Esophagus muscularis mucosa (tissue), 4 donors: ENCODE data around the gene INO80E. TPM values are rescaled to one million over a fixed set of nuclear protein-coding genes. Genes with fewer than 3 reads are reported as not detected.
A peak's percentile ranks its signal among the peaks of the same experiment; 100 is the strongest.

Experiments used
- DNase-seq: peaks from one replicate; pipeline ENCODE4 v3.0.0-alpha.2; 2017; ENCODE audit errors: extremely low spot score
- H3K27ac ChIP-seq, 4 donors: fragments of 200-600 bp; sonication (generic); replicated peaks in 1 of 4; 1 replicate in 3 of 4; 2 replicates in 1 of 4; pipeline ENCODE4 v1.5.1; 2016 to 2019; ENCODE audit warnings: mild to moderate bottlenecking in 1 of 4
- H3K27me3 ChIP-seq, 4 donors: fragments of 200-600 bp; sonication (generic); one replicate each; pipeline versions ENCODE4 v1.5.1 to v1.6.0; 2016 to 2019
- H3K36me3 ChIP-seq, 4 donors: fragments of 200-600 bp; sonication (generic); one replicate each; pipeline ENCODE4 v1.5.1; 2016 to 2019
- H3K4me1 ChIP-seq, 4 donors: fragments of 200-600 bp; sonication (generic); one replicate each; pipeline ENCODE4 v1.5.1; 2016 to 2019
- H3K4me3 ChIP-seq, 4 donors: fragments of 200-600 bp; sonication (generic); 1 replicate in 2 of 4; 2 replicates in 2 of 4; pipeline ENCODE4 v1.5.1; 2016 to 2019; ENCODE audit warnings: mild to moderate bottlenecking in 4 of 4, moderate library complexity in 1 of 4
- H3K9me3 ChIP-seq, 4 donors: fragments of 200-600 bp; sonication (generic); 1 replicate in 3 of 4; 2 replicates in 1 of 4; pipeline ENCODE4 v1.5.1; 2016 to 2019
- EP300 ChIP-seq: sonication (generic); formaldehyde crosslinking; IDR thresholded peaks from one replicate; pipeline ENCODE4 v1.6.1; 2017; ENCODE audit warnings: antibody characterized with exemption
- POLR2A ChIP-seq: fragments of 450-650 bp; IDR thresholded peaks from one replicate; pipeline ENCODE4 v1.6.1; 2017; ENCODE audit warnings: antibody characterized with exemption, moderate library complexity, mild to moderate bottlenecking, low read depth
- POLR2AphosphoS5 ChIP-seq, 2 donors: sonication (generic); formaldehyde crosslinking; IDR thresholded peaks; one replicate each; pipeline ENCODE4 v1.6.1; 2017; ENCODE audit warnings: antibody characterized with exemption in 2 of 2
- WGBS: methylation state at CpG from one replicate; pipeline ENCODE4 v1.1.5; 2018; 5-methylcytosine and 5-hydroxymethylcytosine counted together
- intact Hi-C: fragments of 100-400 bp; cut with DNase I; formaldehyde crosslinking; loops from one replicate; pipeline ENCODE4 v1.15.1; 2023
- total RNA-seq, 4 donors: library from RNA; depleted of rRNA; stranded (reverse); fragments of >200 nt; gene quantifications; one replicate each; pipeline versions ENCODE4 v1.1.0 to v1.2.1, GENCODE V29; 2016
- TF ChIP-seq, protein P1 (sequence below), 3 experiments: fragments of 200-600 bp in 2 of 3; fragments of 450-650 bp in 1 of 3; sonication (generic) in 2 of 3; IDR thresholded peaks; one replicate each; pipeline ENCODE4 v1.5.1; 2017 to 2019; ENCODE audit warnings: antibody characterized with exemption in 3 of 3, mild to moderate bottlenecking in 2 of 3, moderate library complexity in 1 of 3

The INO80E gene
- total RNA-seq, 4 donors from 2014 or later = 38.2 to 58.1 (median 43.5) TPM

DNA sequence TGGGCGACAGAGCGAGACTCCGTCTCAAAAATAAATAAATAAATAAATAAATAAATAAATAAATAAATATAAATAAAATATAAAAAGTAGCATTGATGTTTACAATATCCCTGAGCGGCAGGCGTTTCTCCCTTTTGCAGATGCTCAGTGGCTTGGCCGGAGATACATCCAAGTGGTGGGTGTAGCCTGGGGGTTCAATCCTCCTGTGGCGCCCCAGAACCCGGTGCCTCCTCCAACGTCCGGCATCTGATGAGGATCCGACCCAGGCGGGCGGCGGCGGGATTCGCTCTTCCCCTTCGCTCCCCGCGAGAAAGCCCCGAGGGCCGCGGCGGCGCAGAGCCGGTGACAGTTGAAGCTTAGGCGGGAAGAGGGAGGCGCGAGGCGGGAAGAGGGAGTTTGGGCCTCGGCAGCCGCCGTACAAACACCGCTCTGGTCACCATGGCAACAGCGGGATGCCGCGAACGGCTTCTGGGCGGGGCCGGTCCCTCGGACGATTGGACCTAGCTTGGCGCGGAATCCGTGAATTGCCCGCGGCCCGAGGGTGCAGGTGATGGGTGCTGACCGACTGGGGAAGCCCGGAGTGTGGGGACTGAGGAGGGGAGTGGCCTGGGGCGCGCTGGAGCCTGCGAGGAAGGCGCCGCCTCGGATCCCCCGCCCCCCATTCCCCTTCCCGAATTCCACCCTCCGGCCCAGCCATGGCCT lies 56.8 kb downstream of the INO80E start:
- intact Hi-C loops = no loop called here
- WGBS = 16% methylated on average over 17 of the region's 58 CpGs
- no peaks in the 10 kb centered on the region for H3K36me3 ChIP-seq
- H3K4me1 ChIP-seq = peaks cover 9 to 25% (median 16%) of the 10 kb centered on the region in 4 donors
- peak; percentile 98 for DNase-seq
- H3K4me3 ChIP-seq = peak overlapping the region; percentile 71 to 89 (median 76)
- H3K27me3 ChIP-seq = no peaks in the 10 kb centered on the region
- peak overlapping the region; percentile 47 to 60 (median 57) for H3K27ac ChIP-seq
- no peak for TF ChIP-seq EP300
- TF ChIP-seq POLR2A = no peak
- TF ChIP-seq, protein P1, sequence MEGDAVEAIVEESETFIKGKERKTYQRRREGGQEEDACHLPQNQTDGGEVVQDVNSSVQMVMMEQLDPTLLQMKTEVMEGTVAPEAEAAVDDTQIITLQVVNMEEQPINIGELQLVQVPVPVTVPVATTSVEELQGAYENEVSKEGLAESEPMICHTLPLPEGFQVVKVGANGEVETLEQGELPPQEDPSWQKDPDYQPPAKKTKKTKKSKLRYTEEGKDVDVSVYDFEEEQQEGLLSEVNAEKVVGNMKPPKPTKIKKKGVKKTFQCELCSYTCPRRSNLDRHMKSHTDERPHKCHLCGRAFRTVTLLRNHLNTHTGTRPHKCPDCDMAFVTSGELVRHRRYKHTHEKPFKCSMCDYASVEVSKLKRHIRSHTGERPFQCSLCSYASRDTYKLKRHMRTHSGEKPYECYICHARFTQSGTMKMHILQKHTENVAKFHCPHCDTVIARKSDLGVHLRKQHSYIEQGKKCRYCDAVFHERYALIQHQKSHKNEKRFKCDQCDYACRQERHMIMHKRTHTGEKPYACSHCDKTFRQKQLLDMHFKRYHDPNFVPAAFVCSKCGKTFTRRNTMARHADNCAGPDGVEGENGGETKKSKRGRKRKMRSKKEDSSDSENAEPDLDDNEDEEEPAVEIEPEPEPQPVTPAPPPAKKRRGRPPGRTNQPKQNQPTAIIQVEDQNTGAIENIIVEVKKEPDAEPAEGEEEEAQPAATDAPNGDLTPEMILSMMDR (IDR thresholded peaks at IDR 0.05) = peak in 1 of 3 experiments; percentile 28
- TF ChIP-seq POLR2AphosphoS5 (IDR thresholded peaks at IDR 0.05) = peak; percentile 76 to 91
- no peaks in the 10 kb centered on the region for H3K9me3 ChIP-seq

DNA sequence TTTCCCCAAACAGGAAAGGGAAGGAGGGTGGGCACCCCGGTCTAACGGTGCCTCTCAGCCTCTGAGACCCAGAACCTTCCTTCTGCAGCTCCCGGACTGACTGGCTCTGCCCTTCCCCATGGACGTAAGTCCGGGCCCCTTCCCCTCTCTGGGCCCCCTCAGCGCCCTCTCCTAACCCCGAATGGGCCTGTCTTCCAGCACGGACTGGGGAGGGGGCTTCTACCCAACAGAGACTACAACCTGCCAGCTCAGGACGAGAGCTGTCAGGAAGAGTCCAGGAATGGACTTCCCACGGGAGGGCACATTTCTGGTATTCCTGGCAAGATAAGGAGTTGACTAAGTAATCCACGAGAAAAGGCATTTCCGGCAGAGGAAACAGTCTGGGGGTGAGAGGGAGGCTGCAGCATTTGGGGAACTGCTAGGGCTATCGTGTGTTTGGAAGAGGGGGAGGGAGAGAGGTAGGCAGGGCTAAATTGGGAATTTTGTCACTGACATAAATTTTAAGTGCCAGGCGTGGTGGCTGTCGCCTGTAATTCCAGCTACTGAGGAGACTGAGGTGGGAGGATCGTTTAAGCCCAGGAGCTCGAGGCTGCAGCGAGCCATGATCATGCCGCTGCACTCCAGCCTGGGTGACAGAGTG lies 57.5 kb downstream of the INO80E start:
- H3K4me1 ChIP-seq = peaks cover 9 to 25% (median 16%) of the 10 kb centered on the region in 4 donors
- no peaks in the 10 kb centered on the region for H3K9me3 ChIP-seq
- 6% methylated on average over 15 of the region's 19 CpGs for WGBS
- peak overlapping the region; percentile 47 to 60 (median 57) for H3K27ac ChIP-seq
- no peaks in the 10 kb centered on the region for H3K36me3 ChIP-seq
- no peak for DNase-seq
- intact Hi-C loops = no loop called here
- TF ChIP-seq EP300 (no peak), POLR2A (no peak), POLR2AphosphoS5 (IDR thresholded peaks at IDR 0.05) (no peak)
- TF ChIP-seq, protein P1 (IDR thresholded peaks at IDR 0.05) = no peak
- H3K27me3 ChIP-seq = no peaks in the 10 kb centered on the region
- H3K4me3 ChIP-seq = peak overlapping the region; percentile 71 to 89 (median 76)

DNA sequence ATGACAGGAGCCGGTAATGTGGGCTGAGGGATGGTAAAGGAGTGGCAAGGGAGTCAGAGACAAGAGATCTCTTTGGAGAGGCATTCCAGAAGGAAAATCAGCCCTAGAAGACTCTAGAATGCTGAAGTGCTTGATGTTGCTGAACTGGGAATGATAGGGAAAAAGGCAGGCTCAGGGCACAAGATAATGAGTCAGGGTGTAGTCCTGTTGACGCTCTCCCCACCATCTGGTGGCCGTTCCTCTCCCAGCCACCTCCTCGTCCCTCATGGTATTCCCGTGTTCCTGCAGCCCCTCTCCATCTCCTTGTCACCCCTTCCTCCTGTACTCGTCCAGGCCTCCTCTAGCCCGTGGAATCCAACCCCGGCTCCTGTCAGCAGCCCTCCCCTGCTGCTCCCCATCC lies 58.4 kb downstream of the INO80E start:
- no peak overlapping the region for H3K4me3 ChIP-seq
- H3K27ac ChIP-seq = no peak overlapping the region
- H3K27me3 ChIP-seq = no peaks in the 10 kb centered on the region
- intact Hi-C loops = no loop called here
- 80% methylated on average over 8 of the region's 8 CpGs for WGBS
- DNase-seq = no peak
- H3K9me3 ChIP-seq = no peaks in the 10 kb centered on the region
- H3K4me1 ChIP-seq = peaks cover 9 to 25% (median 16%) of the 10 kb centered on the region in 4 donors
- no peak for TF ChIP-seq POLR2A
- TF ChIP-seq, protein P1 (IDR thresholded peaks at IDR 0.05) = no peak
- TF ChIP-seq EP300 = no peak
- TF ChIP-seq POLR2AphosphoS5 (IDR thresholded peaks at IDR 0.05) = no peak
- no peaks in the 10 kb centered on the region for H3K36me3 ChIP-seq

DNA sequence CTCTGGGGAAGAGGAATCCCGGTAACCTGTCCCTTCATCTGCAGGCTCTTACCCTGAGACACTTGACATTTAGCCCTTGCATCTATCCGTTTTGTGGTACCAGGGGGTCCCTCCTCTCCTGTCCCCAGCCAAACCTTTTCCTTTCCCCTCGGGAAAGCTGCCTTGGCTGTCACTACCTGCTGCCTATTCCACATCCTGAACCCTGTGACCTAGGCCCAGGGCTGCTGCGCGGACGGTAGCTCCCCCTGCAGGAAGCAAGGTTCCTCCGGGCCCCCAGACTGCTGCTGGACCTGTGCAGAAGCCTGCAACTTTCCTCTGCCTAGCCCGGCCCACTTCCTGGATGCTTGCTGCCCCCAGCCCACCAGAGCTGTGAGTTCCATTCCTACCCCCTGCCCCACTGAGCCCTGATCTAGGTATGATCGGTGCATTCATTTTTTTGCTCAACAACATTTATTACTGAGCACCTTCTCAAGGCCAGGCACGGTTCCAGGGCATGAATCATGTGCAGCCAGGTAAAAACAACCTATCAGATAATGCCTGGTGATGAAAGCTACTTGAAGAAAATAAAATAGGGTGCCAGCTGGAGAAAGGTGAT lies 59.0 kb downstream of the INO80E start:
- Histone ChIP-seq H3K4me1 (peaks cover 9 to 30% (median 19%) of the 10 kb centered on the region in 4 donors), H3K36me3 (no peaks in the 10 kb centered on the region), H3K27me3 (no peaks in the 10 kb centered on the region), H3K4me3 (no peak overlapping the region), H3K9me3 (no peaks in the 10 kb centered on the region), H3K27ac (no peak overlapping the region)
- 58% methylated on average over 6 of the region's 10 CpGs for WGBS
- TF ChIP-seq, protein P1 (IDR thresholded peaks at IDR 0.05) = peak in 1 of 3 experiments; percentile 25
- TF ChIP-seq POLR2A = no peak
- DNase-seq = no peak
- intact Hi-C loops = no loop called here

Other genes starting within 250 kb of the INO80E start
- under 1 TPM in 1 of 4 donors, not detected in 3; 0.23 TPM for gene ZG16, start 218.0 kb upstream of the INO80E start, total RNA-seq
- 10 to 100 TPM; 10.8 to 12.3 (median 11.8) TPM for gene KIF22, start 205.5 kb upstream of the INO80E start, total RNA-seq
- 100 to 1,000 TPM; 120 to 284 (median 158) TPM for gene MAZ, start 189.7 kb upstream of the INO80E start, total RNA-seq
- 10 to 100 TPM in 1 of 4 donors, 1 to 10 TPM in 3; 3.6 to 11.2 (median 6.7) TPM for gene PRRT2, start 184.0 kb upstream of the INO80E start, total RNA-seq
- 10 to 100 TPM; 20.9 to 26.9 (median 26.5) TPM for gene PAGR1, start 180.1 kb upstream of the INO80E start, total RNA-seq
- gene MVP, start 175.8 kb upstream of the INO80E start, total RNA-seq = 100 to 1,000 TPM; 101 to 156 (median 123) TPM
- 100 to 1,000 TPM; 105 to 178 (median 141) TPM for gene CDIPT, start 133.0 kb upstream of the INO80E start, total RNA-seq
- gene SEZ6L2, start 96.7 kb upstream of the INO80E start, total RNA-seq = 1 to 10 TPM in 2 of 4 donors, under 1 TPM in 2; 0.84 to 7.9 (median 1.0) TPM
- gene ASPHD1, start 95.8 kb upstream of the INO80E start, total RNA-seq = under 1 TPM in 1 of 4 donors, not detected in 3; 0.33 TPM
- 10 to 100 TPM; 14.4 to 25.7 (median 18.8) TPM for gene KCTD13, start 70.0 kb upstream of the INO80E start, total RNA-seq
- 100 to 1,000 TPM in 3 of 4 donors, 10 to 100 TPM in 1; 96.8 to 114 (median 105) TPM for gene TMEM219, start 34.2 kb upstream of the INO80E start, total RNA-seq
- 10 to 100 TPM; 40.9 to 63.6 (median 51.4) TPM for gene TAOK2, start 22.4 kb upstream of the INO80E start, total RNA-seq
- 10 to 100 TPM; 20.8 to 39.4 (median 22.1) TPM for gene HIRIP3, start 624 bp upstream of the INO80E start, total RNA-seq
- under 1 TPM in 2 of 4 donors, not detected in 2; 0.50 to 0.83 TPM for gene DOC2A, start 14.8 kb downstream of the INO80E start, total RNA-seq
- not detected for gene C16orf92, start 27.0 kb downstream of the INO80E start, total RNA-seq
- under 1 TPM in 1 of 4 donors, not detected in 3; 0.23 TPM for gene TLCD3B, start 35.0 kb downstream of the INO80E start, total RNA-seq
- gene ALDOA, start 69.5 kb downstream of the INO80E start, total RNA-seq = 1,000 to 10,000 TPM; 1,300 to 1,765 (median 1,454) TPM
- gene PPP4C, start 79.8 kb downstream of the INO80E start, total RNA-seq = 10 to 100 TPM; 43.6 to 61.3 (median 51.5) TPM
- 1 to 10 TPM in 1 of 4 donors, under 1 TPM in 3; 0.42 to 1.3 (median 0.67) TPM for gene TBX6, start 95.7 kb downstream of the INO80E start, total RNA-seq
- 100 to 1,000 TPM in 3 of 4 donors, 10 to 100 TPM in 1; 72.7 to 222 (median 154) TPM for gene YPEL3, start 100.0 kb downstream of the INO80E start, total RNA-seq
- 1 to 10 TPM in 3 of 4 donors, under 1 TPM in 1; 0.66 to 3.7 (median 2.2) TPM for gene GDPD3, start 117.3 kb downstream of the INO80E start, total RNA-seq
- 10 to 100 TPM; 40.4 to 70.8 (median 56.9) TPM for gene MAPK3, start 127.0 kb downstream of the INO80E start, total RNA-seq
- gene CORO1A, start 187.4 kb downstream of the INO80E start, total RNA-seq = 10 to 100 TPM; 11.0 to 33.5 (median 23.1) TPM
- gene BOLA2B, start 197.4 kb downstream of the INO80E start, total RNA-seq = 100 to 1,000 TPM in 2 of 4 donors, 10 to 100 TPM in 2; 43.4 to 205 (median 116) TPM
- 10 to 100 TPM; 12.9 to 27.1 (median 23.1) TPM for gene SLX1A, start 197.6 kb downstream of the INO80E start, total RNA-seq
- 10 to 100 TPM in 3 of 4 donors, 1 to 10 TPM in 1; 2.5 to 23.7 (median 15.0) TPM for gene SULT1A3, start 203.0 kb downstream of the INO80E start, total RNA-seq